GM18517 (cell line): ENCODE results near the gene NTRK3.
"Not testable (repeated sequence)": the region's sequence is repeated elsewhere in the genome, so short reads cannot be mapped to it uniquely, and the experiment has no call there.

Experiments used
- ATAC-seq: cut with Tn5 transposase; IDR thresholded peaks from one replicate; pipeline ENCODE4 v1.9.1; 2021; ENCODE audit warnings: mild to moderate bottlenecking, moderate library complexity; ENCODE audit not compliant: unreplicated experiment

NTRK3 gene

DNA sequence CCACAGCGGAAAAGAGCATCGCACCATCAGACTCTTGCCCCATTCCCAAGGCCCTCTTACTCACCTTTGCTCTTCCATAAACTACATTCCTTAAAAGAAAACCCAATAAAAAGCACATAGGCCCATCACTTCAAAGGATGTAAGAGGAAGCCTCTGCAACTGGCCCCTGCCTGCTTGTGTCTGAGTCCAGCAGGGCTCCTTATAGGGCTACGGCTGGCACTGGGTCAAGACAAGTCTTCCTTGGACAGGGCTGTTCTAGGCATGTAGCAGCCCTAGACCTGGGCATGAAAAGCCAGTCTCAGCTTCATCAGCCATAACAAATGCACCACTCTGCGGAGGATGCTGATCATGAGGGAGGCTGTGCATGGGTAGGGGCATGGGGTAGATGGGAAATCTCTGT lies 218.3 kb downstream of the NTRK3 start:
- ATAC-seq = no peak

DNA sequence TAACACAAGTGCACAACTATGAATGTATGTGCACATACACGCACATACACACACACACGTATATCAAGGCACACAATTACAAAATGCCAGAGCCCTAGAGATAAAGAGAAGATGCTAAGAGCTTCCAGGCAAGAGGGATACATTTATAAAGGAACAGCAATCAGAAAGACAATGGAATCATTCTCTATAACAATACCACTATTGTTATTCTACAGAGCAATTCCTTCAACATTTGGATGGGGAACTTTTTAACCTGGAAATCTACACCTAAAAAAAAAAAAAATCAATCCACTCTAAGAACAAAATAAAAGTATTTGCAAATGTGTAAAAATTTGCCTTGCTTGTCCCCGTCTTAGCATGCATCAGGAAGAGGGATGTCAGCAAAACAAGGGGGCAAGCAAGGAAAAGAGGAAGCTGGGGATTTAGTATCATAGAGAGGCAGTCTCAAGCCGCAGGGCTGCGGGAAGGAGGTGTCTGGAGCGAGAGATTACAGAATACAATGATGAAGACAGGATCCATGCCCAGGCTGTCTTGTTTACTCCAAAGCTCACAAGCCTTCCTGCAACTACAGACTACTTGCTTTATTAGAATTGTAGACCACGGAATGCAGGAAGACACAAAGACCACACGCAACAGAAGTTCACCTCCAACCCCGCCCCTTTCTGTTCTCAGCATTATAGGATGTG lies 220.2 kb downstream of the NTRK3 start:
- no peak for ATAC-seq

DNA sequence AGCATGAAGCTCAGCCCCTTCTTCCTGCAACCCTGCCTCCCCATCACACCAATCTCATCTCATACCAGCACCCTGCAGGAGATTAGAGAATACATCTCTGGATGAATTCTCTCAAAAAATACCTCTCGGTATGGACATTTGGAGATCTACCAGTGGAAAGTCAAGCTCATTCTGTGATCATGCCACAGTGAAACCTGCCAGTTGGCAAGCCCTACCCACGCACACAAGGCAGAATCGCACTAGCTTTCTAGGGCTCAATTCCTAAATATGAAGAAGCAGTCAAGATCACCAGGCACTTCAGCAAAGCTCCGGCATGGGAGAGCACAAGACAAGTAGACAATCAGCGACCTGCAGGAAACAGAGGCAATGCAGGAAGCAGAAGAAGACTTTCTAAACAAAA lies 221.2 kb downstream of the NTRK3 start:
- no peak for ATAC-seq

DNA sequence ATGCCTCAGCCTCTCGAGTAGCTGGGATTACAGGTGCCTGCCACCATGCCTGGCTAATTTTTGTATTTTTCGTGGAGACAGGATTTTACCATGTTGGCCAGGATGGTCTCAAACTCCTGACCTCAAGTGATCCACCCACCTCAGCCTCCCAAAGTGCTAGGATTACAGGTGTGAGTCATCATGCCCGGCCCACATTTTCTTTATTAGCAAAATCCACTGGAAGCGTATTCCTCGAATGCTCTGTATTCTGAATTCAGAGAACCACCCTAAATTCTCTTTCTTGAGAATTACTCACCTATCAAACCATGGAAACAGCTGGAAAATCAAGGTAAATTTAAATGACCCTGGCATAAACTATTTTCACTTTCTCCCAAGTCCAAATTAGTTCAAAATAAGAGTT lies 223.1 kb downstream of the NTRK3 start:
- not testable (repeated sequence) for ATAC-seq

DNA sequence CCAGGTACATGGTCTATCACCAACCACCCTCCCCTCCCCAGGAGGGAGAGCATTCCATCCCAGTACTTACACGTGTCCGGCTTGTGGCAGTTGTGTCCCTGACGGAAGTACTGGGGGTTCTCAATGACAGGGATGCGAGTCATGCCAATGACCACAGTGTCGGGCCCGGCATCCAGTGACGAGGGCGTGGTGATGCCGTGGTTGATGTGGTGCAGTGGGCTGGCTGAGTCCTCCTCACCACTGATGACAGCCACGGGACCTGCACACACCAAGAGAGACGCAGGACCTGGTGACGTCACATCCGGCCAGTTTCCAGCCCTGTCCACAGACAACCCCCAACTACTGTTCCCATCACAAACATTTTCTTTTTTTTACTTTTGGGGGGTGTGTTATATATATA lies 223.8 kb downstream of the NTRK3 start:
- ATAC-seq = no peak

DNA sequence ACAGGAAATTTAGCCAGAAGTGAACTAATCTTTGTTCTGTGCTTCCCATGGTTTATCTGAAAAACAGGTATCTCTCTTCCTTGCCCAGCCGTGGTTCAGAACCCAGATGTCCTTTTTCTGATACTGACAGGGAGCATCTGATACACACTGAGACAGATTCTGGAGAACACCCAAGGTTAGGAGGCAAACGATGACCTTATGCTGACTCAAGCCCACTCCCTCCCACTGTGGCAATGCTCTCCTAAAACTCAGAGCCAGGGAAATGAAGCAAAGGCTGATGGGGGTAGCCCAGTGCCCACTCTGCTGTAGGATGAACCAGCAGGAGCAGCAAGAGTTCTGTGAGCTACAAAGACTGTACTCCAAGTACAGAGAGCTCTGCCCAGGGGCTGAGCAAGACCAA lies 225.1 kb downstream of the NTRK3 start:
- no peak for ATAC-seq

DNA sequence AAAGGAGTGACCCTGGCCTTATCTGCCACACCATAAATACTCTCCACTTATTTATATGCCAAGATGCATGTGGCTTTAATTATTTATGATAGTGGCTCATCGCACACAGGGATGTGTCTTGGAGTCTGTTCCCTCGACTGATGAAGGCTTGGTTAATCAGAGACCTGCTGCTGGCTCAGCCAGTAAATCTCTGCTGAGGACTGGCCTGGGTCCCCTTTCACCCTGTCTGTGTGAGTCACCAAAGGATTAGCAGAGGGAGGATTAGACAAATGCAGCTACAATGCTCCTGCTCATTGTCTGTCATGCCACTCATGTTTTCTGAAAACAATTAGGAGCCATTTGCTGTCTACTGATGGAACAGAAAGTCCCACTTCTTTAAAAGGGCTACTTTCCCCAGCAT lies 226.8 kb downstream of the NTRK3 start:
- no peak for ATAC-seq

DNA sequence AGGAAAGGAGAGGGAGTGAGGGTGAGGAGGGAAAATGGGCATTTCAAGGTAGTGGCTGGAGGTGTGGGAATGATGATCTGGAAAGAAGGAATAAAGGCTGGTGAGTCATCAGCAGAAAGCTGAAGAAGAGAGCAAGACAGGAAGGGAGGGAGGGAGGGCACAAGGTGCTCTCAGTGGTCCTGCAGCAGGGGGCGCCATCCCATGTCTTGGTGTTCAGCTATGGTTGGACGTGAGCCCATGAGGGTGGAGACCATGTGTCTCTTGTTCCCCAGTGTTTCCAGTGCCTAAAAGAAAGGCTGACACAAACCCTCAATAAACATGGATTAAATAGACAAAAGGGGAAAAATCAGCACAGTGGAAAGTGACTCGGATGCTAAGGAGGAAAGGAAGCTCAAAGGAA lies 228.5 kb downstream of the NTRK3 start:
- no peak for ATAC-seq

DNA sequence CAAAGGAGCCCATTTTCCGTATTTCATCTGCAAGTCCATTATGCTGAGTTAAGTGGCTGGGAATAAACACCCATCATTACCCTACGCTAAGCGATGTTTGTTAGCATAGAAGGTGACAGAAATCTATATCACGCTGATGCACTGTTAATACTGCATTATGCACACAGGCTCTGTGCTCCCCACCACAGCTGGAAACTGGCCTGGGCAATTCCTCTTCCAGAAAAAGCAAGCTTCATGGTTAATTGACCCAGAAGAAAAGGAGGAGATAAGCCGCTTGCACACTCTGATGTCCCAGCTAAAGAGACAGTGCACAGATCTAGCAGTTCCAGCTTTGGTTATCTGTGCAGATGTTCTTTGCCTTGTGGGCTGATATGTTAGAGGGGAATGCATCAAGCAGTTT lies 232.6 kb downstream of the NTRK3 start:
- ATAC-seq = no peak

DNA sequence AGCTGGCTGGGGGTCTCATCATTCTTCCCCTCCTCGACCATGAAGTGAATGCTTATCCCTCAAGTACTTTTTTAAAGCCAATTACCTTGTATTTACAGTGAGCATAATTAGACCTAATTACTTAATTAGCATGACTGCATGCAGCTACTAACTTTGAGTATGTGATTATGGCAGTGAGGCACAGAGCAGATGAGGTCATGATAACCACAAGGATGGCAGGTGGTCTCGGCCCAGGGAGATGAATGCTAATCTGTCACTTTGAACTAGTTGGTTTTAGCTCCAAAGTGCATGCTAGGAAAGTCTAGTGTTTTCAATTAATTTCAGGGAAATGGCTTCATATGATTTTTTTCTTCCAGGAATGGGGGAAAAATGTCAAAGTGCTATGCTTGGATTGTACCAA lies 233.8 kb downstream of the NTRK3 start:
- no peak for ATAC-seq

DNA sequence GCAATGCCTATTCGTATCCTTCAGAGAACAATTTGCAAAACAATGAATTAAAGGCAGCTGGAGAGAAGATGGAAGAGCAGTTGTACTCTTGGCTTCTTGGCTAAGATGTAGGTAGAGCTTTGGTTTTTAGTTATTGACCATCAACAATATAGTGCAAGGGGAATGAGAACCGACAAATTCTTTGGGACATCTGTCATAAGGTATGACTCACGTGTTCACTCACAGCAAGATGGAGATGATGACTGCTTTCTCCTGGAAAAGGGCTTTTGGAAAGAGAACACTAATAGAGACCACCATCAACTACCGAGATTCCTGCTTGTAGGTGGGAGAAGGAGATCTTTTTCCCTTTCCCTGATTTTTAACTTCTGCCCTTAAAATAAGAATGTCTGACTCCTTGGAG lies 234.9 kb downstream of the NTRK3 start:
- no peak for ATAC-seq

DNA sequence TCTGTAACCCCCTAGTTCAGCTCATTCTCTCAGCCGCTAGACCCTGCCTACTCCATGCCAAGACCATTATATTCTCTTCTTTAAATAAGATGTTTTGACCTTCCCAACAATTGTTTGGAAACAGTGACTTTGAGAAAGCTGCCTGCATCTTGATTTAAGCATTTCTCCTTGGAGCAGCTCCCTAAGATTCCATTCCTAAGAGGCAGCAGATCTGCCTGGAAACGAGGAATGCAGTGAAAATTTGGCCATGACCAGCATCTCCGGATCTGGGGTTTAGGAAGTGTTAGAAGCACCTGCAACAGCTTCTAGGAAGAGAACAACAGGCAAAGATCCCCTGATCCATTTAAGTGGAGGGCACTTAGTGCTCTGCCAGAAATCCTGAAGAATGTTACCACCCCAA lies 235.7 kb downstream of the NTRK3 start:
- no peak for ATAC-seq

DNA sequence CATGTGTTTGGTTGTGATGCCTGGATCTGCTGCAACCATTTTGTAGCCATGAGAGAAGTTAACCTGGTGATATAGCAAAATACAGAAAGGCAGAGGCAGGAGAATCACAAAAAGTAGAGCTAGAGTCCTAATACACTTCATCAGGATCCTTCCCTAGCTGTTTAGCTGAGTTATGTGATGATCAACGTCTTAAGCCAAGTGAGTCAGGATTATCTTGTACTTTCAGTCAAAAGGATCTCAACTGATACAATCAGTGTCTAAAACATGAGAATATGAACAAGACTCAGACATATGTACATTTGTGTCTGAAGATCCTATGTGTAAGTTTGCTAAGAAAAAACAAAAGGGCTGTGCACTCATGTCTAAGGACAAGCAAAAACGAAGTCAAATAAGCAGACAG lies 236.9 kb downstream of the NTRK3 start:
- no peak for ATAC-seq

DNA sequence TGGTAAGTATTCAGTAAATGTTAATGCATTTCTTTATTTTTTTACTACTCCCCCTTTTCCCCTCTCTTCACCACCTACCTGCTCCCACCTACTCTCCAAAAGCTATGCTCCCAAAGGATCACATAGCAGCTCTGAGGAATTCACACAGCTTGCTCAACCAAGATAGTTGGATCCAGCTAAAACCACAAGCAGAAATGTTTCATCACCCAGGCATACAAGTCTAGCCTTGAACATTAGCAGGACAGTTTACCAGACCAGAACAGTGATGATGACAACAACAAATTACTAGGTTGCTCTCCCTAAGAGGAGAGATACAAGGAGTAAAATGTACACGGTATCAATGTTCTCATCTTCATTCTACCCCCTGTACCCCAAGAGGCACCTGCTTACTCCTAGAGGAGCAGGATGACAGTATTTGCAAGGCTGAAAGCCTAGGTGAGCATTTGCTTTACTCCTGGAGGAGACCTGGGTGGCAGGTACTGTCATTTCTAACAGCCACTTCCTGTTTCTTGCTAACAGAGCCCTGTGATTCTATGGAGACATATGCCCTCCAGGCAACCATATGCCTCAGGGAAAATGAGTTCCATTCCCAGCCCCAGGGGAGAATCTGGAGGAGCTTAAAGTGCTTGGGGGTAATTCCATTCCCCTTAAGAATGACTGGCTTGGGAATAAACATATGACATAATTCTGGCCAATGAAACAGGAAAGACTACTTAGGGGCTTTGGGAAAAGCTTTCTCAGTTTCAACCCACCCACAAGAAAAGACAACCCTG lies 237.5 kb downstream of the NTRK3 start:
- ATAC-seq = no peak

DNA sequence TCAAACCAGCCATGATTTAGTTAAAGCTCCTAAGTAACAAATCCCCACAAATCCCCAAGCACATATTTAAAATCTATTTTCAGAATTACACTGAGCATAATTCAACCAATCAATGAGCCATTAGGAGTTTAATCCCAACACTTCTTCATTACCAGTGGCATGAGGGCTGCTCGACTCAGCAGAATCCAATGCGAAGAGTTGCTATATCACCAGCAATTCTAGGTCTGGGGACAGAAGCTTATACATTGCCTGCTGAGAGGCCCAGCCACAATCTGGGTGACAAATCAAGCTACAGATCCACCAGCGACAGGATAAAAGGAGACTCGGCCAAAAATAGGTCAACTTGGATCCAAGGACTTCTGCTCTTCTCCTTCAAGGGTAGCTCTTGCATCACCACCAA lies 238.8 kb downstream of the NTRK3 start:
- no peak for ATAC-seq

DNA sequence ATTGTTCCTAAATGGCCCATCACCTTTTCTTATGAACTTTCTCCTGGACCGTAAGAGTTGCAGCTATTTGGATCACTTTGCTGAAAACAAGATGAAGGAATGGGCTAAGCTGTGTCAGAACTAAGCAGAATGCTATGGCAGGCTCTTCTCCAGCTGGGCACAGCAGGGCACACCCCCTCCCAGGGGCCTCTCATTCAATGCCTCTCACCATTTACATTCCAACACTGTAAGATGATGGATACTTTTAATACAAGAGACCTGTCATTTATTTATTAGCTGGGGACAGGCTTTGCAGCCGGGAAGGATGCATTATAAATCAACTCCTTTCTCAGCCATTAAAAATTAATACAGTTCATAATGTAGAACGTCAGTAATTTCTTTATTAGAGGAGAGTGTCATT lies 240.1 kb downstream of the NTRK3 start:
- ATAC-seq = no peak

DNA sequence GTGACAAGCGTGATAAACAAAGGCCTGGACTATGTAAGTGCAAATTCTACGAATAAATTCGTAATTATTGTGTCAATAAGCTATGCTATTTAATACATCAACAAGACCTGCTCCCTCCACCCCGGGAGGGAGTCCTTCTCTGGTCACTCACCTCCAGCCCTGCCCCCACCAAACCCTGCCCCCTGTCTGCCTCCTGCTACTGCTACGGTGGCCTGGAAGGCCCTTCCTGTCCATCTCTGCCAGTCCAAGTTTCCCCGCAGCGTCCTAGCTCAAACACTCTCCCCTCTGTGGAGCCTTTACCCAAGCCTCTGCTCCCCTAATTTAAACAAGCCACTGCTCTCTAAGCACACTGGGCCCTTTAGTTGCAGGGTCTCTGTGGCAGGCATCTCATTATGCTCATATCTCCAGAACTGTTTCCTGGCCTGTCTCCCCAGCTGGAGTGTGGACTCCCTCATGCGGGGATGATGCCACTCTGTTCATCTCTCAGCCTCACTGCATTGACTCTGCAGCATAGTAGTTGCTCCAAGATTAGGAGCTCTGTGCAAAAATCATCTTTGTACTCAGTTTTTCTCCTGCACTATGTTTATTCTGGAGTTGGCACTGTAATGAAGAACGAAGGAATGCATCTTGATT lies 241.2 kb downstream of the NTRK3 start:
- ATAC-seq = no peak

DNA sequence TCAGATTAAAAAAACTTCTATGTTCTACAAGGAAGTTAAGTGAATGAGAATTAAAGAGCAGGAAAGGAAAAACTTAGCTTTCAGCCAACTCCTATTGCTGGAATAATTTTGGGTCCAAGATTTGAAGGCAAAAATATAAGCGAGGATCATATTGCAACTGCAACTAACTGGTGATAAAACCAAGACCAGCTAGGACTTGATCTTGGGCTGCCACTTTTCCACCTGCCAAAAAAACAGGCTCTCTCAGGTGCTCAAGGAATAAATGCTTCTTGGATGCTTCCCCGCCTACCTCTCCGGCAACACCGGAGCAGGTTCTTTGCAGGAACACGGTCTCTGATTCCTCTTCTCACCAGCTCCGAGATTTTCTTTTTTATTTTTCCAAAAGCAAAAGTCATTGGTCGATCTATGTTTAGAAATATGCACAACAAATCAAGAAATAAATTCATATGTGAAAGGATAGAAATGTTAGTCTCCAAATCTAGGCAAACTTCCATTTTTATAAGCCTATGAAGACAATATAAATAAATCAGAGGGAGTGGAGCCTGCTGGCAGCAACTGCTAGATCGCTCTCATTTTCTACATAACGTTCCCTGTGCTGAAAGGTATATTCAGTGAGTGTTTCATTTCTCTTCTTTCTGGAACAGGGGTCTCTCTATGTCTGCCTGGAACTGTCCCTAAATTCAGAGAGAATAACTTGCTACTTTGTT lies 241.9 kb downstream of the NTRK3 start:
- no peak for ATAC-seq

DNA sequence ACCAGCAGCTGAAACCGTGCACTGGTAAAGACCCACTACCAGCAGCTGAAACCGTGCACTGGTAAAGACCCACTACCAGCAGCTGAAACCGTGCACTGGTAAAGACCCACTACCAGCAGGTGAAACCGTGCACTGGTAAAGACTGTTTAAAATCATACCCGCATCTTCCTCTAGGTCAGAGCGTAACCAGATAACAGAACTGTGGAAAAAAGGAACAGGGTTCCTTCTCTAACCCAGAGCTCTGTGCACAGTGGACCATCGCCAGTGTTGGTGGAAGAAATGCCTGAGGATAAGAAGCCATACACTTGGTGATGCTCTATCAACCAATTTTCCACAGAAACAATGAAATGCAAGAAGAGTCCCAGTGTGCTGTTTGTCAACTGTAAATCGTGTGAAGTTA lies 243.4 kb downstream of the NTRK3 start:
- ATAC-seq = no peak

DNA sequence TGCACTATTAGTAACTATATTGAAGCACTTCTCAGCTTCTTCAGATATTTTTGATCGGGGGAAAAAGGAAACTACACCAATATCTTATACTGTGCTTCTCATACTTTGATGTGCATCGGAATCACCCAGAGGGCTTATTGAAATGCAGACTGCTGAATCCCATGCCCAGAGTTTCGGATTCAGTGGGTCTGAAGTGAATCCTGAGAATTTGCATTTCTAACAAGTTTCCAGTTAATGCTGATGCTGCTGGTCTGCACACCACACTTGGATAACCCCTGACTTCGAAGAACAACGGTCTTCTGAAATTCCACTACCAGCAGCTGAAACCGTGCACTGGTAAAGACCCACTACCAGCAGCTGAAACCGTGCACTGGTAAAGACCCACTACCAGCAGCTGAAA lies 243.9 kb downstream of the NTRK3 start:
- no peak for ATAC-seq

DNA sequence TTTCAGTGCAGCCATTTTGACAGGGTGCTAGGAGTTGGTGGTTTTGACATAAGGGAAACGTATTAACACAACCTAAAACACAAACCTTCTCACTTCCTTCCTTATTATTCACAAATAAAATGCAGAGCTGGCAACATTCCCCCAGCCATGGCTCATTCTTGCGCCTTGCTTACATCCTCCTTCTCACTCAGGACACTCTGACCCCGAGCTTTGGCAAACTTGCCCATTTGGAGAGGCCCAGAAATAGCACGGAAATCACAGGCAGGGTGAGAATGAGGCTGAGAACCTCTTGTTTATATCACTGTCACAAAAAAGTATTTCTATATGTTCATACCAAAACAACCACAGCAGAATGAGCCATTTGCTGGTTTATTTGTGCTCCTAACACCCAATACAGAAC lies 244.3 kb downstream of the NTRK3 start:
- ATAC-seq = no peak

DNA sequence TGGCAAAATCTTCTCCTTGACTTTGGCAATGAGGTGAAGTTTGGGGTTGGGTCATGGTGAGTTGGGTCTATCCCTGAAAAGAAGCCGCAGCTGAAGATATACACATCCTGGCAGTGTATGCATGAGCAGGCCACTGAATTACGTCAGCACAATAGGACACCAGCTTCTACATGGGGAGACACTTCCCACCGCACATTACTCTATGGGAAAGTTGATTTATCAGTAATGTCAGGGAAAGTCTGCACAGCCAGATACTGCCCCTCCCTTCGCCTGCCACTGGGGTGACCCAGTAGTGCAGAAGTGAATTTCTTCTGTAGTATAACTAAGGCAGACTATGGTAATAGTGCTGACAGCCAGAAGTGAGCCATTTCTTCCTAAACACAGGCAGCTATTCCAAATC lies 245.0 kb downstream of the NTRK3 start:
- ATAC-seq = no peak
